GM12878 (cell line): ENCODE measurements around the gene C9orf153. TPM values are rescaled to one million over a fixed set of nuclear protein-coding genes. Genes with fewer than 3 reads are reported as not detected.

Experiments used
- ATAC-seq: fragments of 200-7000 bp; cut with Tn5 transposase; 3 replicates; pipeline ENCODE4 v1.9.1; 2020; ENCODE audit warnings: mild to moderate bottlenecking, moderate library complexity
- BruUV-seq: library from RNA; stranded (reverse); fragments of 400-500 nt; replicated peaks from 2 replicates; lab custom pipeline; 2021; lab: Mats Ljungman, UMichigan
- CTCF ChIA-PET: fragments of 300-600 bp; sonication (Branson Sonifier 250); formaldehyde crosslinking; extraction: SDS; loops from one replicate; lab custom pipeline; 2021; ENCODE audit warnings: inconsistent platforms; lab: Yijun Ruan, JAX
- POLR2A ChIA-PET: fragments of 350-600 bp; formaldehyde crosslinking; extraction: SDS; loops from one replicate; lab custom pipeline; 2021; ENCODE audit warnings: inconsistent platforms; lab: Charles Lee
- RAD21 ChIA-PET: fragments of 300-600 bp; sonication (Branson Sonifier 250); formaldehyde crosslinking; loops from one replicate; lab custom pipeline; 2023; ENCODE audit warnings: antibody characterized with exemption; ENCODE audit not compliant: unreplicated experiment; lab: Charles Lee
- SMC1A ChIA-PET: fragments of 300-600 bp; sonication (Branson Sonifier 250); formaldehyde crosslinking; loops from one replicate; lab custom pipeline; 2023; ENCODE audit not compliant: unreplicated experiment, uncharacterized antibody; lab: Charles Lee
- DNase-seq: peaks from one replicate; pipeline ENCODE4 v3.0.0-alpha.2; 2011; ENCODE audit warnings: low read depth, low spot score
- FAIRE-seq: peaks from 3 replicates; lab custom pipeline; 2011; peaks lifted over from hg19 to GRCh38; lab: Jason Lieb, UNC
- H2AFZ ChIP-seq: 2 replicates; pipeline ENCODE4 v1.6.0; 2011; ENCODE audit warnings: low read depth, low read length, control low read depth; ENCODE audit not compliant: control insufficient read depth
- H3K27ac ChIP-seq: 2 replicates; pipeline ENCODE4 v1.5.1; 2011; ENCODE audit warnings: control low read depth; ENCODE audit not compliant: control insufficient read depth, insufficient read depth
- H3K27me3 ChIP-seq, 2 experiments: replicated peaks in 1 of 2; 2 replicates each; pipeline versions ENCODE4 v1.6.0 to v1.6.1; 2011; ENCODE audit warnings: low read length in 1 of 2; ENCODE audit not compliant: control insufficient read depth in 2 of 2, insufficient read depth in 2 of 2
- H3K36me3 ChIP-seq, 2 experiments: 2 replicates each; pipeline ENCODE4 v1.5.1; 2011; ENCODE audit warnings: low read length in 1 of 2; ENCODE audit not compliant: control insufficient read depth in 2 of 2, insufficient read depth in 2 of 2
- H3K4me1 ChIP-seq: 2 replicates; pipeline ENCODE4 v1.6.1; 2011; ENCODE audit warnings: mild to moderate bottlenecking, low read length, moderate library complexity, mixed read lengths; ENCODE audit not compliant: control insufficient read depth, insufficient read depth
- H3K4me2 ChIP-seq: 2 replicates; pipeline ENCODE4 v1.6.0; 2011; ENCODE audit warnings: control low read depth; ENCODE audit not compliant: control insufficient read depth, insufficient read depth
- H3K4me3 ChIP-seq: fragments of 200-600 bp; sonication (generic); 2 replicates; pipeline ENCODE4 v1.5.1; 2016
- H3K79me2 ChIP-seq: 2 replicates; pipeline ENCODE4 v1.6.0; 2011; ENCODE audit warnings: low read length; ENCODE audit not compliant: control insufficient read depth, insufficient read depth
- H3K9ac ChIP-seq: 2 replicates; pipeline ENCODE4 v1.8.0; 2011; ENCODE audit warnings: low read length, control low read depth, mixed read lengths; ENCODE audit not compliant: control insufficient read depth, insufficient read depth
- H3K9me3 ChIP-seq: replicated peaks from 3 replicates; pipeline ENCODE4 v1.5.1; 2011; ENCODE audit warnings: mild to moderate bottlenecking, low read length; ENCODE audit not compliant: control insufficient read depth, insufficient read depth
- H4K20me1 ChIP-seq: 2 replicates; pipeline ENCODE4 v1.6.0; 2011; ENCODE audit not compliant: control insufficient read depth, insufficient read depth
- KDM1A ChIP-seq: fragments of 200-600 bp; sonication (generic); IDR thresholded peaks from 2 replicates; pipeline ENCODE4 v1.6.1; 2016; ENCODE audit warnings: borderline replicate concordance
- MEF2A ChIP-seq: IDR thresholded peaks from 2 replicates; pipeline ENCODE4 v1.6.1; 2011; ENCODE audit warnings: low read depth, mild to moderate bottlenecking, low read length, moderate library complexity; ENCODE audit not compliant: insufficient read depth
- MEF2B ChIP-seq: fragments of 450-650 bp; IDR thresholded peaks from 2 replicates; pipeline ENCODE4 v1.6.1; 2018; ENCODE audit warnings: mild to moderate bottlenecking, moderate library complexity; ENCODE audit not compliant: partially characterized antibody, poor library complexity, severe bottlenecking
- RUNX3 ChIP-seq: IDR thresholded peaks from 2 replicates; pipeline ENCODE4 v1.6.1; 2012; ENCODE audit warnings: low read length, inconsistent platforms
- SUPT20H ChIP-seq: IDR thresholded peaks from 2 replicates; pipeline ENCODE4 v1.6.1; 2011; ENCODE audit warnings: low read depth, mild to moderate bottlenecking, low read length, moderate library complexity, borderline replicate concordance; ENCODE audit not compliant: control insufficient read depth
- YBX1 ChIP-seq: fragments of 450-650 bp; IDR thresholded peaks from 2 replicates; pipeline ENCODE4 v1.6.1; 2016; ENCODE audit warnings: antibody characterized with exemption
- ZSCAN29 ChIP-seq: fragments of 450-650 bp; IDR thresholded peaks from 2 replicates; pipeline ENCODE4 v1.6.1; 2017; ENCODE audit warnings: mild to moderate bottlenecking, moderate library complexity
- ZZZ3 ChIP-seq: IDR thresholded peaks from 2 replicates; pipeline ENCODE4 v1.6.1; 2011; ENCODE audit warnings: low read depth; ENCODE audit not compliant: control insufficient read depth, insufficient read length
- WGBS: methylation state at CpG from one replicate; pipeline ENCODE4 v1.1.6; 2016; ENCODE audit warnings: low lambda C conversion rate; ENCODE audit not compliant: insufficient replicate concordance, insufficient coverage; ENCODE audit errors: missing lambda C conversion rate; 5-methylcytosine and 5-hydroxymethylcytosine counted together
- in situ Hi-C: fragments of 300-500 bp; cut with MboI; formaldehyde crosslinking; loops from 9 replicates; pipeline ENCODE4 v1.14.3; 2018; ENCODE audit warnings: mixed read lengths
- intact Hi-C: fragments of 100-400 bp; cut with micrococcal nuclease; formaldehyde crosslinking; loops from one replicate; pipeline ENCODE4 v1.14.2; 2022; ENCODE audit not compliant: unreplicated experiment
- polyA plus RNA-seq, 11 experiments: library from polyadenylated mRNA; depleted of rRNA in 4 of 11; unstranded in 6 of 11; stranded (reverse) in 5 of 11; fragments of >200 nt; fragmentation: Nextera tagmentation in 4 of 11; fragmentation: Illumina TruSeq in 1 of 11; extraction: Ambion mirVana in 4 of 11; extraction: Trizol in 1 of 11; gene quantifications; 1 replicate in 1 of 11; 2 replicates in 10 of 11; pipeline versions ENCODE4 v1.2.1 to v1.2.3, GENCODE V29; 2011 to 2016; ENCODE audit warnings: inconsistent platforms in 2 of 11, missing spikeins in 2 of 11, low read depth in 1 of 11
- total RNA-seq, 4 experiments: library from RNA; depleted of rRNA in 3 of 4; stranded (reverse); fragments of >200 nt in 3 of 4; fragmentation: Illumina TruSeq in 1 of 4; extraction: Trizol in 1 of 4; gene quantifications; 2 replicates each; pipeline versions ENCODE4 v1.2.1 to v1.2.3, GENCODE V29; 2013 to 2021
- TF ChIP-seq, protein P1 (sequence below): IDR thresholded peaks from 2 replicates; pipeline ENCODE4 v1.6.1; 2012; ENCODE audit warnings: low read depth, low read length, improper control_type of control experiment

Gene C9orf153
- total and polyA plus RNA-seq, 10 of the 15 experiments (the other 5 are each of a cell fraction or from before 2014, with no cell fraction given), result 0.03 to 1.2 (median 0.18) TPM; not detected in 1

DNA sequence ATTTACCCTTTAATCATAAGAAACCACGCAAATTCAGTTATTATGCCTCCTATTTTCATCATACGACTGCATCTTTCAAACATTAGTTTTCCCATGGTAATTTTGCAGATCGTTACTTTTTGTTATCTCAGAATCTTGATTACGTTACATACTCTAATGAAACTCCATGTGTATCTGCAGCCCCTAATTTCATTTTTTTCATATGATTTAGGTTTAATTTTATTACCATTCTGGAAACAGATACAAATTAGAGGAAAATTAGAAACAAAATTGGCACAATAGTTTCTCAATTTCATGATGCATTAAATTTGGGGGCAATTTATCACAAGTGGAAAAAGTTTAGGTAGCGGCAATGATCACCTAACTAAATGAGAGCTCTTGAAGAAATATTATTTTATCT is 52.3 kb downstream of the C9orf153 start:
- H3K27ac ChIP-seq, result no peak overlapping the region
- FAIRE-seq (no peak), DNase-seq (no peak), ATAC-seq (no peak)
- POLR2A ChIA-PET, result interaction anchor here (0.6 kb wide), 1 partner anchor 365 kb away, joined by 4 read pairs; no protein-coding TSS in a partner anchor
- H3K9ac ChIP-seq, result no peak overlapping the region
- CTCF ChIA-PET, result interaction anchor here (0.6 kb wide), 1 partner anchor 778 kb away, joined by 3 read pairs; no protein-coding TSS in a partner anchor
- no peaks in the 10 kb centered on the region for H3K79me2 ChIP-seq
- no peaks in the 10 kb centered on the region for H3K4me1 ChIP-seq
- no peaks in the 10 kb centered on the region for H3K36me3 ChIP-seq
- no TSS peak for BruUV-seq
- SMC1A ChIA-PET, result no interaction called here
- TF ChIP-seq MEF2A, result no peak
- TF ChIP-seq SUPT20H, result no peak
- no peak for TF ChIP-seq RUNX3
- TF ChIP-seq, protein P1, sequence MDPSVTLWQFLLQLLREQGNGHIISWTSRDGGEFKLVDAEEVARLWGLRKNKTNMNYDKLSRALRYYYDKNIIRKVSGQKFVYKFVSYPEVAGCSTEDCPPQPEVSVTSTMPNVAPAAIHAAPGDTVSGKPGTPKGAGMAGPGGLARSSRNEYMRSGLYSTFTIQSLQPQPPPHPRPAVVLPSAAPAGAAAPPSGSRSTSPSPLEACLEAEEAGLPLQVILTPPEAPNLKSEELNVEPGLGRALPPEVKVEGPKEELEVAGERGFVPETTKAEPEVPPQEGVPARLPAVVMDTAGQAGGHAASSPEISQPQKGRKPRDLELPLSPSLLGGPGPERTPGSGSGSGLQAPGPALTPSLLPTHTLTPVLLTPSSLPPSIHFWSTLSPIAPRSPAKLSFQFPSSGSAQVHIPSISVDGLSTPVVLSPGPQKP, result no peak
- no peak for TF ChIP-seq ZZZ3
- TF ChIP-seq KDM1A, result no peak
- no peak for TF ChIP-seq MEF2B
- no peak for TF ChIP-seq YBX1
- TF ChIP-seq ZSCAN29, result no peak
- H2AFZ ChIP-seq, result no peak overlapping the region
- in situ Hi-C loops, result no loop called here
- no peaks in the 10 kb centered on the region for H4K20me1 ChIP-seq
- RAD21 ChIA-PET, result no interaction called here
- H3K4me2 ChIP-seq, result no peak overlapping the region
- H3K27me3 ChIP-seq, result no peaks in the 10 kb centered on the region
- intact Hi-C loops, result no loop called here
- no peak overlapping the region for H3K4me3 ChIP-seq
- 44% methylated on average over 5 of the region's 5 CpGs for WGBS
- no peaks in the 10 kb centered on the region for H3K9me3 ChIP-seq
